ENCODE data around the gene DIPK1A.

DNA sequence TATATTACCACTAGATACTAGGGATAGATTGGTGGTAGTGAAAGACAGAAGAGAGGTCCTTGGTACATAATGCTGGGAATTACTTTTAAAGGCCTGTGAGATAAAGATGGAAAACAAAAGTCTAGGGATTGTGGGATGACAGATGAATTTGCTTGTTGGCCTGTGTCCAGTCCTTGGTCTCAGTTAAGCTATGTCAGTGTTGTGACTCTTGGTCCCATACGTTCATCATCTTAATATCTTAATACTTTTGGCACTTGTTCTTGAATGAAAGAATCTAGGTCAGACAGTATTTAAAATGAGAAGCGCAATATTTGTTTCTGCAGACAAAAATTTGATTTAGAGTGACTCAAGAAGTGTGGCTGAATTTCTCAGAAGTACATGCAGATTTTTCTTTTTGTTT lies 121.8 kb downstream of the DIPK1A start:
- TF ChIP-seq, protein P1, sequence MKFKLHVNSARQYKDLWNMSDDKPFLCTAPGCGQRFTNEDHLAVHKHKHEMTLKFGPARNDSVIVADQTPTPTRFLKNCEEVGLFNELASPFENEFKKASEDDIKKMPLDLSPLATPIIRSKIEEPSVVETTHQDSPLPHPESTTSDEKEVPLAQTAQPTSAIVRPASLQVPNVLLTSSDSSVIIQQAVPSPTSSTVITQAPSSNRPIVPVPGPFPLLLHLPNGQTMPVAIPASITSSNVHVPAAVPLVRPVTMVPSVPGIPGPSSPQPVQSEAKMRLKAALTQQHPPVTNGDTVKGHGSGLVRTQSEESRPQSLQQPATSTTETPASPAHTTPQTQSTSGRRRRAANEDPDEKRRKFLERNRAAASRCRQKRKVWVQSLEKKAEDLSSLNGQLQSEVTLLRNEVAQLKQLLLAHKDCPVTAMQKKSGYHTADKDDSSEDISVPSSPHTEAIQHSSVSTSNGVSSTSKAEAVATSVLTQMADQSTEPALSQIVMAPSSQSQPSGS (CRISPR knock-in tag; IDR thresholded peaks at IDR 0.05; ENCODE audit: borderline replicate concordance, low read depth): no peak
- no peak for TF ChIP-seq CREM (CRISPR knock-in tag; IDR thresholded peaks at IDR 0.05)
- no peak for TF ChIP-seq JUN (CRISPR knock-in tag; IDR thresholded peaks at IDR 0.05)
